IMR-90 (cell line): Measurements from ENCODE around the gene HASPIN.

Experiments used
- BHLHE40 ChIP-seq: fragments of 150-350 bp; IDR thresholded peaks from 2 replicates; pipeline ENCODE4 v1.6.1; 2016; ENCODE audit warnings: mild to moderate bottlenecking, low read depth, low read length
- CEBPB ChIP-seq: IDR thresholded peaks from 2 replicates; pipeline ENCODE4 v1.6.1; 2012; ENCODE audit warnings: low read depth, low read length, improper control_type of control experiment
- CHD1 ChIP-seq: IDR thresholded peaks from 2 replicates; pipeline ENCODE4 v1.6.1; 2012; ENCODE audit warnings: low read depth, low read length, improper control_type of control experiment
- CTCF ChIP-seq: conservative IDR thresholded peaks from 2 replicates; pipeline ENCODE4 v1.5.1; 2012; ENCODE audit warnings: mild to moderate bottlenecking, low read depth, low read length, improper control_type of control experiment
- ELK1 ChIP-seq: fragments of 150-350 bp; IDR thresholded peaks from 2 replicates; pipeline ENCODE4 v1.6.1; 2016; ENCODE audit warnings: low read depth, mild to moderate bottlenecking, low read length, moderate library complexity, borderline replicate concordance
- FOS ChIP-seq: fragments of 150-350 bp; IDR thresholded peaks from 2 replicates; pipeline ENCODE4 v1.6.1; 2016; ENCODE audit warnings: low read depth, low read length
- MAFK ChIP-seq: IDR thresholded peaks from 2 replicates; pipeline ENCODE4 v1.6.1; 2012; ENCODE audit warnings: low read depth, low read length, improper control_type of control experiment
- MXI1 ChIP-seq: IDR thresholded peaks from 2 replicates; pipeline ENCODE4 v1.6.1; 2012; ENCODE audit warnings: low read depth, mild to moderate bottlenecking, low read length, moderate library complexity, borderline replicate concordance
- NFE2L2 ChIP-seq: fragments of 150-350 bp; IDR thresholded peaks from 2 replicates; pipeline ENCODE4 v1.6.1; 2016; ENCODE audit warnings: low read depth, mild to moderate bottlenecking, low read length
- POLR2A ChIP-seq: IDR thresholded peaks from 2 replicates; pipeline ENCODE4 v1.6.1; 2012; ENCODE audit warnings: mild to moderate bottlenecking, low read depth, low read length
- RAD21 ChIP-seq: IDR thresholded peaks from 2 replicates; pipeline ENCODE4 v1.6.1; 2012; ENCODE audit warnings: low read length, improper control_type of control experiment
- RFX5 ChIP-seq: IDR thresholded peaks from 2 replicates; pipeline ENCODE4 v1.8.0; 2012; ENCODE audit warnings: low read depth, mild to moderate bottlenecking, low read length, moderate library complexity
- USF2 ChIP-seq: fragments of 150-350 bp; IDR thresholded peaks from 2 replicates; pipeline ENCODE4 v1.6.1; 2017; ENCODE audit warnings: mild to moderate bottlenecking, antibody characterized with exemption, low read length, low read depth

- TF ChIP-seq CTCF (no peak), POLR2A (no peak), RAD21 (no peak), MXI1 (no peak), FOS (no peak), BHLHE40 (no peak), ELK1 (no peak), USF2 (no peak), MAFK (no peak), NFE2L2 (no peak), CHD1 (no peak), CEBPB (no peak), RFX5 (no peak)
Observed at GRCh38 chr17:3753624-3754023, 29.9 kb downstream of the HASPIN start.
